PC-9 (cell line): Measurements from ENCODE around the gene ABHD16A. TPM values are rescaled to one million over a fixed set of nuclear protein-coding genes. Genes with fewer than 3 reads are reported as not detected.
A peak's percentile ranks its signal among the peaks of the same experiment; 100 is the strongest.

Source experiments
- BruUV-seq: library from RNA; stranded (reverse); fragments of 400-500 nt; replicated peaks from 2 replicates; lab custom pipeline; 2021; lab: Mats Ljungman, UMichigan
- CTCF ChIA-PET: fragments of 300-600 bp; sonication (Branson Sonifier 250); formaldehyde crosslinking; loops from one replicate; lab custom pipeline; 2022; ENCODE audit warnings: antibody characterized with exemption; lab: Charles Lee
- POLR2A ChIA-PET: fragments of 300-600 bp; sonication (Branson Sonifier 250); formaldehyde crosslinking; loops from one replicate; lab custom pipeline; 2022; ENCODE audit warnings: antibody characterized with exemption; ENCODE audit not compliant: unreplicated experiment; lab: Charles Lee
- DNase-seq, 2 experiments: peaks; one replicate each; pipeline versions ENCODE4 v3.0.0 to v3.0.0-alpha.2; 2015 to 2022; ENCODE audit warnings: mixed read lengths in 1 of 2
- H2AFZ ChIP-seq: fragments of 200-600 bp; sonication (generic); 2 replicates; pipeline ENCODE4 v1.8.1; 2017; ENCODE audit warnings: antibody characterized with exemption
- H3F3A ChIP-seq: fragments of 200-600 bp; sonication (generic); 2 replicates; pipeline ENCODE4 v1.8.1; 2017; ENCODE audit warnings: antibody characterized with exemption, mild to moderate bottlenecking, low read depth; ENCODE audit not compliant: insufficient read depth
- H3K27ac ChIP-seq: fragments of 200-600 bp; sonication (generic); 2 replicates; pipeline ENCODE4 v1.6.1; 2016; ENCODE audit warnings: mixed run types
- H3K27me3 ChIP-seq: fragments of 200-600 bp; sonication (generic); 2 replicates; pipeline ENCODE4 v1.6.1; 2016; ENCODE audit warnings: low read depth, mixed run types; ENCODE audit not compliant: insufficient read depth
- H3K36me3 ChIP-seq: fragments of 200-600 bp; sonication (generic); 2 replicates; pipeline ENCODE4 v1.6.1; 2016; ENCODE audit warnings: low read depth, mixed run types
- H3K4me1 ChIP-seq: fragments of 200-600 bp; sonication (generic); replicated peaks from 2 replicates; pipeline ENCODE4 v1.6.1; 2016; ENCODE audit warnings: mixed run types; ENCODE audit not compliant: insufficient read depth
- H3K4me2 ChIP-seq: fragments of 200-600 bp; sonication (generic); 2 replicates; pipeline ENCODE4 v1.6.1; 2017; ENCODE audit warnings: mixed run types
- H3K4me3 ChIP-seq: fragments of 200-600 bp; sonication (generic); 2 replicates; pipeline ENCODE4 v1.6.1; 2016; ENCODE audit warnings: mixed run types
- H3K79me2 ChIP-seq: fragments of 200-600 bp; sonication (generic); 2 replicates; pipeline ENCODE4 v1.6.1; 2017; ENCODE audit warnings: low read depth, mixed run types
- H3K9me2 ChIP-seq: fragments of 200-600 bp; sonication (generic); 2 replicates; pipeline ENCODE4 v1.8.1; 2017; ENCODE audit warnings: mild to moderate bottlenecking; ENCODE audit not compliant: insufficient read depth
- H3K9me3 ChIP-seq: fragments of 200-600 bp; sonication (generic); 2 replicates; pipeline ENCODE4 v1.8.1; 2016; ENCODE audit warnings: low read depth; ENCODE audit not compliant: insufficient read depth
- H4K20me1 ChIP-seq: fragments of 200-600 bp; sonication (generic); 2 replicates; pipeline ENCODE4 v1.8.1; 2017; ENCODE audit not compliant: insufficient read depth
- CTCF ChIP-seq: fragments of 200-600 bp; sonication (generic); conservative IDR thresholded peaks from 2 replicates; pipeline ENCODE4 v1.6.1; 2017; ENCODE audit warnings: mixed run types, antibody characterized with exemption, mild to moderate bottlenecking, moderate library complexity
- EZH2 ChIP-seq: fragments of 200-600 bp; sonication (generic); IDR thresholded peaks from 2 replicates; pipeline ENCODE4 v1.8.0; 2017; ENCODE audit warnings: antibody characterized with exemption, low read depth
- intact Hi-C: fragments of 100-400 bp; cut with micrococcal nuclease; formaldehyde crosslinking; loops from one replicate; pipeline ENCODE4 v1.10.0; 2022; ENCODE audit not compliant: unreplicated experiment
- total RNA-seq: library from RNA; stranded (reverse); gene quantifications from 2 replicates; pipeline ENCODE4 v1.2.3, GENCODE V29; 2021

The ABHD16A gene
- total RNA-seq, 1 experiment from 2014 or later: 35.2 TPM

- H3K9me2 ChIP-seq: no peaks in the 10 kb centered on the region
- intact Hi-C loops: no loop called here
- no peaks in the 10 kb centered on the region for H3K27me3 ChIP-seq
- no peak overlapping the region for H3K4me2 ChIP-seq
- H3F3A ChIP-seq: peaks cover 29% of the 10 kb centered on the region; the same call in 1 of the 2 replicates
- H3K79me2 ChIP-seq: no peaks in the 10 kb centered on the region
- TF ChIP-seq CTCF (no peak), EZH2 (no peak)
- BruUV-seq: no TSS peak
- POLR2A ChIA-PET: no interaction called here
- no peaks in the 10 kb centered on the region for H3K4me1 ChIP-seq
- no peak for DNase-seq
- H2AFZ ChIP-seq: no peak overlapping the region
- H4K20me1 ChIP-seq: peaks cover 13% of the 10 kb centered on the region; the same call in 1 of the 2 replicates
- H3K27ac ChIP-seq: no peak overlapping the region
- H3K9me3 ChIP-seq: no peaks in the 10 kb centered on the region
- no peak overlapping the region for H3K4me3 ChIP-seq
- CTCF ChIA-PET: no interaction called here
- H3K36me3 ChIP-seq: peaks cover 26% of the 10 kb centered on the region
Measured at GRCh38 chr6:31642798-31643570, 60.1 kb downstream of the ABHD16A start.

GRCh38 chr6:31641370-31641769 is 61.8 kb downstream of the ABHD16A start:
- intact Hi-C loops: no loop called here
- no peak overlapping the region for H2AFZ ChIP-seq
- H3K4me3 ChIP-seq: no peak overlapping the region
- H3K27ac ChIP-seq: no peak overlapping the region
- POLR2A ChIA-PET: no interaction called here
- H4K20me1 ChIP-seq: peaks cover 17% of the 10 kb centered on the region; the same call in 1 of the 2 replicates
- TF ChIP-seq EZH2 (no peak), CTCF (no peak)
- peaks cover 23% of the 10 kb centered on the region for H3K36me3 ChIP-seq
- DNase-seq: no peak
- no peaks in the 10 kb centered on the region for H3K9me3 ChIP-seq
- H3K27me3 ChIP-seq: no peaks in the 10 kb centered on the region
- peaks cover 43% of the 10 kb centered on the region; the same call in 1 of the 2 replicates for H3F3A ChIP-seq
- H3K9me2 ChIP-seq: no peaks in the 10 kb centered on the region
- BruUV-seq: no TSS peak
- no peaks in the 10 kb centered on the region for H3K4me1 ChIP-seq
- no peaks in the 10 kb centered on the region for H3K79me2 ChIP-seq
- no peak overlapping the region for H3K4me2 ChIP-seq
- CTCF ChIA-PET: no interaction called here

GRCh38 chr6:31640612-31641011 is 62.5 kb downstream of the ABHD16A start:
- Histone ChIP-seq H3K4me3 (no peak overlapping the region), H3K79me2 (no peaks in the 10 kb centered on the region), H4K20me1 (peaks cover 17% of the 10 kb centered on the region; the same call in 1 of the 2 replicates), H3K27ac (no peak overlapping the region), H3K4me2 (no peak overlapping the region), H3K27me3 (no peaks in the 10 kb centered on the region), H3K9me3 (no peaks in the 10 kb centered on the region), H3F3A (peaks cover 47% of the 10 kb centered on the region; the same call in 1 of the 2 replicates), H3K4me1 (no peaks in the 10 kb centered on the region), H3K36me3 (peaks cover 20% of the 10 kb centered on the region), H3K9me2 (no peaks in the 10 kb centered on the region), H2AFZ (no peak overlapping the region)
- ChIA-PET CTCF (interaction anchor here (0.6 kb wide), 1 partner anchor 88 kb away, joined by 6 read pairs; no protein-coding TSS in a partner anchor), POLR2A (interaction anchor here (0.5 kb wide), 1 partner anchor 8 kb away, joined by 3 read pairs; no protein-coding TSS in a partner anchor)
- intact Hi-C loops: no loop called here
- TSS peak; percentile 15 for BruUV-seq
- TF ChIP-seq EZH2: no peak
- no peak for TF ChIP-seq CTCF
- no peak for DNase-seq
